GM18508 (cell line): ENCODE data around the gene TRIM63.

Experiments
- ATAC-seq: cut with Tn5 transposase; IDR thresholded peaks from one replicate; pipeline ENCODE4 v1.9.1; 2021; ENCODE audit warnings: moderate number of reproducible peaks; ENCODE audit not compliant: insufficient read depth, unreplicated experiment

Gene TRIM63

GRCh38 chr1:26060832-26061574, 6.4 kb downstream of the TRIM63 start:
- no peak for ATAC-seq

GRCh38 chr1:26059906-26060305, 7.5 kb downstream of the TRIM63 start:
- no peak for ATAC-seq

GRCh38 chr1:26058052-26058595, 9.3 kb downstream of the TRIM63 start:
- no peak for ATAC-seq

- no peak for ATAC-seq
Measured at GRCh38 chr1:26057189-26057588, 10.2 kb downstream of the TRIM63 start.

- ATAC-seq, result no peak
Measured at GRCh38 chr1:26055041-26055440, 12.4 kb downstream of the TRIM63 start.

- no peak for ATAC-seq
Measured at GRCh38 chr1:26053718-26054560, 13.5 kb downstream of the TRIM63 start.

GRCh38 chr1:26050248-26050640, 17.2 kb downstream of the TRIM63 start:
- ATAC-seq, result no peak

DNA sequence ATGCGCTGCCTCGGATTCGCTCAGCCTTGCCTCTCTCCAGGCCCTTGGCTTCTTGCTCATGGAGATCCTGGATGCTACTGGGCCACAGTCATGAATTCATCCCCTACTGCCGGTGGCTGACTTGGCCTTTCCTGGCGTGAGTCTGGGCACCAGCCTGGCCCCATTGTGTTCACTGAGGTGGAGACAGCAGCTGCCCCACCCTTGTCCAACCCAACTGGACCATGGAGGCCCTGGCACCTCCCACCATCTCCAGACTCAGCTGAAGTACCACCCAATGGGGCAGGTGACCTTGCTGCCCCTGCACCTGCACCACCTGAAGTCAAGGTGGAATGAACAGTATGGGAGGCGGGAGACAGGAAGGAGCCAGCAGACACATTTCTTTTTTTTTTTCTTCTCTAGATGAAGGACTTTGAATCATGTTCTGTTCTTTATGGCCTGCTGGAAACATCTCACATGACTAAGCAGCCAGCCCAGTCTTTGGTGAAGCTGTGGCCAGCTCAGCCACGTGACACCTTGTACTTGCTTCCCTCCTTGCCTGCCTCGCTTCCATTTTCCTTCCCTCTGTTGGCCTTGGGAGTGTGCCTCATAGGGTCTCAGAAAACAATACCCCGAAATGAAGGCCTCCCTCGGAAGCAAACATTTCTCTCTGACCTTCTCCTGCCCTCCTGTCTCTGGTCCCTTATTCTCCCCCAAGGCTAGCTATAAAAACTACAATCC, 17.7 kb downstream of the TRIM63 start:
- no peak for ATAC-seq

DNA sequence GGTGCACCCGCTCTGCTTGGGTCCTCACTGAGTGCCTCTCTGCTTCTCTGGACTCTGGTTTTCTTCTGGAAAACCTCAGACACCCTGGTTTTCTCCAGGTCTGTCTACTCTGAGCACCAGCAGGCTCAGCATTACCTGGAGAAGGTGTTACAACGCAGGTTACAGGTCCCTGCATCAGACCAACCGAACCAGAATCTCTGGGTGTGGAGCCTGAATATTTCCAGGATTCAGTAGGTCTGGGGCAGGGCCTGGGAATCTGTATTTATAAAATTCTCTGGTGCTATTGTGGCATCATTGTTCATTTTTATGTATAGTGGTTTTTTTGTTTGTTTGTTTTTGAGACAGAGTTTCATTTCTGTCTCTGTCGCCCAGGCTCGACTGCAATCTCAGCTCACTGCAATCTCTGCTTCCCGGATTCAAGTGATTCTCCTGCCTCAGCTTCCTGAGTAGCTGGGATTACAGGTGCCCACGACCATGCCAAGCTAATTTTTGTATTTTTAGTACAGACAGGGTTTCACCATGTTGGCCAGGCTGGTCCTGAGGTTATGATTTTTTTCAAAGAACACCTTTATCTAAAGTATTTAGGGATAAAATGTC, 20.1 kb downstream of the TRIM63 start:
- no peak for ATAC-seq

DNA sequence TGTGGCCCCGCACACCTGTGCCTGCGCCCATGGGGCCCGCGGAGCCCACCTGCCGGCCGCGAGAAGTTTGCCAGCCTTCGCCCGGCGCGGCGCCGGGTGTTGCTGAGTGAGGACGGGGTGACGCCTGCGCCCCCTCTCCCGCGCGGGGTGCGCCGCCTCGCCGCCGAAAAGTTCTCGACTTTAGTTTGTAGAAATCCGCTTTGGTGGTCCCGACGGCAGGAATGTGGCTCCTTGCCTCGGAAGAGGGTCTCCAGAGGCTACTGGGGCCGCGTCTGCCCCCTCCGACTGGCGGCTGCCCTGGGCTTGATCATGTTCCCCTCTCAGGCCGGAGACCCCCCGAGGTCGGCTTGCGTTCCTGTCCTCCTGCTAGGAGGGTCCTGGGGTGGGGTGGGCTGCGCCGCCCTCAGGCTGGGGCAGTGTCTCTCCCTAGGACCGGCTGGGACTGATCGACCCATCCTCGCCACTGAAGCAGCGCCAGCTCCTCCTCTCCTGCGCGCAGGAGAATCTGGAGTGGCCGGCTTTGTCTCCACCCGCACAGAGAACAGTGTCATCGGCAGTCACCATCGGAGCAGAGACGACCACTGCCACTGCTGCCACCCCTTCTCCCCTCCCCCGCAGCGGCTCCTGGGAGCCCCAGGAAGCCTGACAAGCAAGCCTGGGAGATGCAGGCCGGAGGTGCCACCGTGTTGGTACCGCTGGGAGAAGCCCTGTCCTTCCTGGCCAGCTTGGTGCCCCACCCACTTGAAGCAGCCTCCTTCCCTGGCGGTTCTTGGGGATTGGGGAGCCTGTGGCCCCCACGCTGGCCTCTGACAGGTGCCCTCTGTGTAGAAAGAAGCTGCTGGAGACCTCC, 21.0 kb downstream of the TRIM63 start:
- ATAC-seq, result no peak

DNA sequence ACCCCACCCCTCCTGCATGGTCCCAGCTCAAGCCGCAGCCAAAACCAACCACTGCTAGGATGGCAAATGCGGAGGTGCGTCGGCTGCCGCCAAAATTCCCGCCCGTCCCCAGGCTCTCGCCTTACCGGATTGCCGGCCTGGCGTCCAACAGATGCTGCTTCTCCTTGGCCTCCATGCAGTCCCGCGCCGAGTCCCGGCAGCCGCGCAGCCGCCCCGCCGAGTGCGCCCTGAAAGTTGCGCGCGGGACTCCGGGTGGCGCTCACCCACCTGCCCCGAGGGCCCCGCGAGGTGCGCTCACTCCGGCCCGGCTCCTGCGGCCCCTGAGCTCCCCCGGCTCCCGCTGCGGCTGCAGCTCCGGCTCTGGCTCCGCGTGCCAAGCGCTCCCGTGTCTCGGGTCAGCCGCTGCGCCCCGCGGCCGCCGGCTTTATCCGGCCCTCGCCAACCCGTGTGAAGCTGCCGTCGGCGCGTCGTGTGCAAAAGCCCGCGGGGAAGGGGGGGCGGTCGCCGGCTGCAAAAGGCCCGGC, 21.6 kb downstream of the TRIM63 start, which contains the start of gene SLC30A2:
TSS of gene SLC30A2 (minus strand) at position 397 of the 524 bp plus-strand sequence. CDS start at position 175, 222 bp downstream.
- ATAC-seq, result no peak

DNA sequence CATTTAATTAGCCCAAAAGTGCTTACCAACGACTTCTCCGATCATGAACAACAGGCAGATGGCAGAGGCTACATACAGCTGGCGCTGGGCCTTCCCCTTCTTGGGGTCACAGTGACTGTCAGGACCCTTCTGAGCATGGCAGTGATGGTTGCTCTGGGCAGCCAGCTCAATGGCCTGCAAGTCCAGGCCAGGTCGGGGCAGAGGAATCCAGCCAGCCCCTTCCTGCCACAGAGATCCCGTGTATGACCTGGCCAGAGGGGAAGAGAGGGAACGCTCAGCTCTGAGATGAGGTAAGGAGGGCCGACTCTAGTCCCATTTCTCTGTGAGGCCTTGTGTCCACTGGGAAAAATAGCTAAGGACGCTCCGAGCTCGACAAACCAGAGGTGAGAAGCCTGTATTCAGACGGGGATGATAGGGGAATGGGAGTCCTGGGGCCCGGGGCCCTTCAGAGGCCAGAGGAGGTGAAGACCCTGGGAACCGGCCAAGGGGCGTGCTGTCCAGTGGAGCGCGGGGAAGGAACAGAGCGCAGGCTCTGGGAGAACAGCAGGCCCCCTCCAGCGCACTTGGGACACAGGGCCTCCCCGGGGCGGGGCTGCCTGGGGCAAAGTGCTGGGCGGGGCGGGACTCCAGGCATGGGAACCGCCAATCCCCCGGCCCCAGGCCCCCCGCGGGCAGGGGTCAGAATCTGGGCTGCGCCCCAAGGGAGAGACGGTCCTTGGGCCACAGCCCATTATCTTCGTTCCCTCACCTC, 22.3 kb downstream of the TRIM63 start:
- ATAC-seq, result no peak

DNA sequence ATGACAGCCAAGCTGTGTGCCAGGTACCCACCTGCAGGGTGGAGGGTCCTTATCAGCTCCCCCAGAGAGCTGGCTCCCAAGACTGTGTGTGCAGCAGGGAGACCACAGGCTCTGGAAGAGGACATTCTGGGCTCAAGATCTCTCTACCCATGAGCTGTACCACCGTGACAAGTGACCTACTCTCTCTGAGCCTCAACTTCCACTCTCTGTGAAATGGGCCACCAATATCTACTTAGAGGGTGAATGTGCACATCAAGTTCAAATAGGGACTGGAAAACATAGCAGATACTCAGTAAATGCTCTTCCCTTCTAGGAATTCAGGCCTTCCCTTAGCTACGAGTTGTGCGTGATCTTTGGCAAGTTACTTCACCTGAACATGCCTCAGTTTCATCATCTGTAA, 23.0 kb downstream of the TRIM63 start:
- ATAC-seq, result no peak

DNA sequence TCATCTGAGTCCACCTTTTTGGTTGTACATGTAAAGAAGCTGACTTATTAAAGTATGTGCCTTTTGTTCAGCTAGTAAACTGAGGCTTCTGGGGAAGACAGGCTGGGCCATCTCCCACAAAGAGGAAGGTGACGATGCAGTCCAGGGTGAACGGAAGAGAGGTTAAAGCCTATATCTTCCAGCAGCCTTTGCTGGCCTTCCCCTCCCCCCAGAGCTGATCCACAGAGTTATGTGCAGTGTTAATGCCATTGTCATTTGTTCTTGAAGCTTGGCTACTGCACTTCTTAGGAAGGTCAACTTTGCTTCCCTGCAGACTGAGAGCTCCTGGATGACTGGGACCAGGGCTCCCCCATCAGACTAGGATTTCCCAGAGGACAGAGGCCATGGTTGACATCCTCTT, 23.7 kb downstream of the TRIM63 start:
- ATAC-seq, result no peak

GRCh38 chr1:26041978-26042377, 25.5 kb downstream of the TRIM63 start:
- ATAC-seq, result no peak

DNA sequence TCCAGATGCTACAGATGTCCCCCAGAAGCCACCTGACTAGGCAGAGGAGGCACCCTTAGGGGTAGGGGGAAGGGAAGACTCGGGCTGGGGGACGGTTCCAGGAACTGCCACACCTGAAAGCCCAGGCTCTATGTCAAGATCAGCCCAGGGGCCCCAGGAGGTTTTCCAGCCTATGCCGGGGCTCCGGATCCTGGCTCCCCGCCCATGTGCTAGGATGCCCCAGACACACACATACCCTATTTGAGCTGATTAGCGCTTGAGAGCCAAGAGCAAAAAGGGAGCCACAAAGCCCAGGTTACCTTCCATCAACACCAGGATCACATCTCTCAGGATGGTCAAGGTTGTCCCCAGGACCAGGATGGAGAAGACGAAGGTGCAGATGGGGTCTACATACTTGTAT, 26.0 kb downstream of the TRIM63 start:
- no peak for ATAC-seq

- ATAC-seq, result no peak
Measured at GRCh38 chr1:26038904-26039303, 28.5 kb downstream of the TRIM63 start.

GRCh38 chr1:26038477-26038876, 29.0 kb downstream of the TRIM63 start:
- no peak for ATAC-seq
